ENCODE results near the gene PSMD5. TPM values are rescaled to one million over a fixed set of nuclear protein-coding genes. Genes with fewer than 3 reads are reported as not detected.

The PSMD5 gene
- total and polyA plus RNA-seq, 2 of the 4 experiments (the other 2 are of a cell fraction), result 25.6 to 26.1 TPM

DNA sequence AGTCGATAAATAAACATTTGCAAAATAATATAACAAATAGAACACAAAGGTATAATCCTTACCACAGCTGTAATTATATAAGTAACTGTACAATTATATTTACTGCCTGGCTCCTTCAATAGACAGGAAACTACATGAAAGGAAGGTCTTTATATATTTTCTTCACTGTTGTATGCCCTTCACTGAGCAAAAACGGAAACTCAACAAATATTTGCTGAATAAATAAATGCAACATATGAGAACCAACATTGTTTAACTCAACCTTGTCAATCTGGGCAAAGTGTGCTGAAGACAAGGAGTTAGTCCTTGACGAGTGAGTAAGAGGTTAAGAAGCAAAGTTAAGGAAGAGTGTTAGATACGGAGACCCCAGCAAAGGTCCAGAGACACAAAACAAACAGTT is 22.6 kb downstream of the PSMD5 start:
- Histone ChIP-seq H4K20me1 (ENCODE audit: insufficient read depth, low read length) (no peaks in the 10 kb centered on the region), H2AK5ac (ENCODE audit: low read depth, low read length) (no peak overlapping the region), H3K27ac (ENCODE audit: insufficient read depth, low read length) (no peak overlapping the region), H3K4ac (ENCODE audit: low read depth, low read length) (no peak overlapping the region), H3K4me1 (ENCODE audit: control insufficient read depth, insufficient read depth, low read length) (no peaks in the 10 kb centered on the region), H3K9ac (ENCODE audit: low read depth, low read length) (no peak overlapping the region), H2BK120ac (ENCODE audit: low read depth, low read length) (no peak overlapping the region), H3K14ac (replicated peaks; ENCODE audit: low read depth, low read length) (no peak overlapping the region), H2BK20ac (ENCODE audit: low read depth, low read length) (no peak overlapping the region), H3K27me3 (ENCODE audit: control insufficient read depth, insufficient read depth, low read length) (no peaks in the 10 kb centered on the region), H4K5ac (ENCODE audit: low read depth, low read length) (no peak overlapping the region), H3K4me2 (ENCODE audit: low read depth, low read length) (no peak overlapping the region), H4K8ac (ENCODE audit: low read depth in 2 of 2, low read length in 2 of 2) (no peak overlapping the region), H3K9me3 (ENCODE audit: control insufficient read depth, insufficient read depth, low read length) (no peaks in the 10 kb centered on the region), H2BK5ac (ENCODE audit: low read depth, low read length, poor library complexity, severe bottlenecking) (no peak overlapping the region), H2AK9ac (replicated peaks; ENCODE audit: low read depth, low read length, poor library complexity) (no peak overlapping the region), H2BK15ac (ENCODE audit: low read depth, low read length) (no peak overlapping the region), H3K56ac (ENCODE audit: extremely low read depth, insufficient read depth, low read length) (no peak overlapping the region), H3K79me1 (ENCODE audit: low read depth in 1 of 2, low read length in 2 of 2) (no peaks in the 10 kb centered on the region), H3K36me3 (ENCODE audit: control insufficient read depth, insufficient read depth, low read length) (peaks cover 33% of the 10 kb centered on the region), H4K91ac (ENCODE audit: insufficient read depth, low read depth, low read length) (no peak overlapping the region), H3K4me3 (ENCODE audit: insufficient read depth, low read depth, low read length) (no peak overlapping the region), H3K9me1 (ENCODE audit: insufficient read depth, low read length) (no peaks in the 10 kb centered on the region), H2AFZ (replicated peaks; ENCODE audit: low read length, poor library complexity) (no peak overlapping the region), H3K18ac (ENCODE audit: low read depth, low read length) (no peak overlapping the region), H3K23ac (ENCODE audit: low read depth, low read length) (no peak overlapping the region)
- no TSS peak for BruUV-seq (replicated peaks)
- dilution Hi-C loops (cut with HindIII; ENCODE audit: low sequenced_read_pairs, unreplicated experiment) (no loop called here), intact Hi-C loops (cut with micrococcal nuclease) (no loop called here), in situ Hi-C loops (cut with MboI; ENCODE audit: low sequenced_read_pairs) (no loop called here)
- no peak for TF ChIP-seq CEBPB (IDR thresholded peaks at IDR 0.05; ENCODE audit: low read depth, low read length)
- no peak for TF ChIP-seq CHD1 (IDR thresholded peaks at IDR 0.05; ENCODE audit: low read depth, low read length)
- no peak for TF ChIP-seq MXI1 (IDR thresholded peaks at IDR 0.05; ENCODE audit: borderline replicate concordance, low read depth, low read length)
- TF ChIP-seq, protein P1, sequence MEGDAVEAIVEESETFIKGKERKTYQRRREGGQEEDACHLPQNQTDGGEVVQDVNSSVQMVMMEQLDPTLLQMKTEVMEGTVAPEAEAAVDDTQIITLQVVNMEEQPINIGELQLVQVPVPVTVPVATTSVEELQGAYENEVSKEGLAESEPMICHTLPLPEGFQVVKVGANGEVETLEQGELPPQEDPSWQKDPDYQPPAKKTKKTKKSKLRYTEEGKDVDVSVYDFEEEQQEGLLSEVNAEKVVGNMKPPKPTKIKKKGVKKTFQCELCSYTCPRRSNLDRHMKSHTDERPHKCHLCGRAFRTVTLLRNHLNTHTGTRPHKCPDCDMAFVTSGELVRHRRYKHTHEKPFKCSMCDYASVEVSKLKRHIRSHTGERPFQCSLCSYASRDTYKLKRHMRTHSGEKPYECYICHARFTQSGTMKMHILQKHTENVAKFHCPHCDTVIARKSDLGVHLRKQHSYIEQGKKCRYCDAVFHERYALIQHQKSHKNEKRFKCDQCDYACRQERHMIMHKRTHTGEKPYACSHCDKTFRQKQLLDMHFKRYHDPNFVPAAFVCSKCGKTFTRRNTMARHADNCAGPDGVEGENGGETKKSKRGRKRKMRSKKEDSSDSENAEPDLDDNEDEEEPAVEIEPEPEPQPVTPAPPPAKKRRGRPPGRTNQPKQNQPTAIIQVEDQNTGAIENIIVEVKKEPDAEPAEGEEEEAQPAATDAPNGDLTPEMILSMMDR (conservative IDR thresholded peaks at IDR 0.05; ENCODE audit: low read depth, low read length), result no peak
- TF ChIP-seq RCOR1 (IDR thresholded peaks at IDR 0.05; ENCODE audit: insufficient replicate concordance, low read length), result no peak
- TF ChIP-seq SMC3 (IDR thresholded peaks at IDR 0.05; ENCODE audit: low read depth, low read length), result no peak
- TF ChIP-seq MAFK (IDR thresholded peaks at IDR 0.05; ENCODE audit: low read depth, low read length), result no peak
- TF ChIP-seq NFE2L2 (IDR thresholded peaks at IDR 0.05; ENCODE audit: low read depth, low read length), result no peak
- no peak for TF ChIP-seq MAZ (IDR thresholded peaks at IDR 0.05; ENCODE audit: borderline replicate concordance, low read depth, low read length)
- no peak for TF ChIP-seq FOS (IDR thresholded peaks at IDR 0.05; ENCODE audit: low read depth, low read length)
- no peak for TF ChIP-seq BHLHE40 (IDR thresholded peaks at IDR 0.05; ENCODE audit: low read depth, low read length)
- TF ChIP-seq, protein P2, sequence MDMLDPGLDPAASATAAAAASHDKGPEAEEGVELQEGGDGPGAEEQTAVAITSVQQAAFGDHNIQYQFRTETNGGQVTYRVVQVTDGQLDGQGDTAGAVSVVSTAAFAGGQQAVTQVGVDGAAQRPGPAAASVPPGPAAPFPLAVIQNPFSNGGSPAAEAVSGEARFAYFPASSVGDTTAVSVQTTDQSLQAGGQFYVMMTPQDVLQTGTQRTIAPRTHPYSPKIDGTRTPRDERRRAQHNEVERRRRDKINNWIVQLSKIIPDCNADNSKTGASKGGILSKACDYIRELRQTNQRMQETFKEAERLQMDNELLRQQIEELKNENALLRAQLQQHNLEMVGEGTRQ (IDR thresholded peaks at IDR 0.05; ENCODE audit: low read depth, low read length), result no peak
- no peak for TF ChIP-seq RAD21 (IDR thresholded peaks at IDR 0.05; ENCODE audit: low read length)
- ChIA-PET POLR2A (ENCODE audit: unreplicated experiment) (no interaction called here), CTCF (no interaction called here)
- ATAC-seq (ENCODE audit: low read depth), result no peak
- no peak for DNase-seq
- no CpG with 5 or more reads among the region's 4 CpGs for WGBS, 2 experiments (ENCODE audit: extremely low coverage in 2 of 2, insufficient read length in 1 of 2)

Measured in IMR-90 (cell line).